GM21825 (cell line): ENCODE measurements around the gene HSD17B13.
A peak's percentile ranks its signal among the peaks of the same experiment; 100 is the strongest.
"Not testable (repeated sequence)": the region's sequence is repeated elsewhere in the genome, so short reads cannot be mapped to it uniquely, and the experiment has no call there.

ENCODE experiments used
- ATAC-seq: cut with Tn5 transposase; IDR thresholded peaks from one replicate; pipeline ENCODE4 v1.9.1; 2021; ENCODE audit warnings: mild to moderate bottlenecking, moderate library complexity; ENCODE audit not compliant: unreplicated experiment

Gene HSD17B13

GRCh38 chr4:87322754-87323153 lies at the start of gene HSD17B13:
TSS of gene HSD17B13 (minus strand) at chr4:87322882. CDS start at chr4:87322841, 41 bp downstream.
- ATAC-seq, result no peak

GRCh38 chr4:87370068-87370467 lies 47.4 kb upstream of the HSD17B13 start:
- ATAC-seq, result no peak

- ATAC-seq, result no peak
Measured at GRCh38 chr4:87366521-87367162, 44.0 kb upstream of the HSD17B13 start.

- ATAC-seq, result no peak
Measured at GRCh38 chr4:87365348-87365747, 42.7 kb upstream of the HSD17B13 start.

- no peak for ATAC-seq
Measured at GRCh38 chr4:87363552-87363951, 40.9 kb upstream of the HSD17B13 start.

DNA sequence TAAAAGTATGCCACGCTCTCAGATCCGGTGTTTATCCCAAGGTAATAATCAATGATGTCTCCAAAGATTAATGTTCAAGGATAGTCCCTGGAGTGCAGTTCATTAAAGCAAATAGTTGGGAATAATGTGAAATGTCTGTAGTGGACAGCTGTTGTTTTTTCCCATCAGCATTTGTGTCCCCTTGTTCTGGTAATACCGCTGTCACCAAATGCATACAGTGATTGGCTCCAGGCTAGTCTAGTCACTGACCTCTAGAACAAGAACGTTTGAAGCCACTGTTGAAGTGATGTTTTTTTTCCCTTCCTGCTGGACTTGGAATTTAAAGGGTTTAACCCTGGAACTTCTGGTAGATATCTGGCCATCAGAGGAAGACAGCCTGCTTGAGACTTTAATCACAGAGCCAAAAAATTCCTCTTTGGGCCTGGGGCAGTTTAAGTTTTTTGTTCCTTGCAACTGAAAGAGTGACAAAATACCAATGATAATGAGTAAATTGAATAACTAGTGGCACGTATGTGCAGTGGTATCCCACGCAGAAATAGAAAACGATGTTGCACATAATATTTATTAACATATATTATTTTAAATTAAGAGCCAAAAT lies 37.8 kb upstream of the HSD17B13 start:
- no peak for ATAC-seq

DNA sequence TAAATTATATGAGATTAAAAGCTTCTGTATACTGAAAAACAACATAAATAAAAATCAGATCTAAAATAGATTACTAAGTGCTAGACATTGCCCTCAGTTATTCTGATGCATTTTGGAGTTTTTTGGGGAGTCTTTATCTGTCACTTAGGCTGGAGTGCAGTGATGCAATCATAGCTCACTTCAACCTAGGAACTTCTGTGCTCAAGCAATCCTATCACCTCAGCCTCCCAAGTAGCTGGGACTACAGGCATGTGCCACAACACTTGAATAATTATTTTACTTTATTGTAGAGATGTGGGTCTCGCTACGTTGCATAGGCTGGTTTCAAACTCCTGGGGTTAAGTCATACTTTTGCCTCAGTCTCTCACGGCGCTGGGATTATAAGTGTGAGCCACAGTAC lies 36.6 kb upstream of the HSD17B13 start:
- ATAC-seq, result no peak

- ATAC-seq, result no peak
Measured at GRCh38 chr4:87356832-87357526, 34.3 kb upstream of the HSD17B13 start.

GRCh38 chr4:87354168-87355102 lies 31.8 kb upstream of the HSD17B13 start:
- ATAC-seq, result no peak

DNA sequence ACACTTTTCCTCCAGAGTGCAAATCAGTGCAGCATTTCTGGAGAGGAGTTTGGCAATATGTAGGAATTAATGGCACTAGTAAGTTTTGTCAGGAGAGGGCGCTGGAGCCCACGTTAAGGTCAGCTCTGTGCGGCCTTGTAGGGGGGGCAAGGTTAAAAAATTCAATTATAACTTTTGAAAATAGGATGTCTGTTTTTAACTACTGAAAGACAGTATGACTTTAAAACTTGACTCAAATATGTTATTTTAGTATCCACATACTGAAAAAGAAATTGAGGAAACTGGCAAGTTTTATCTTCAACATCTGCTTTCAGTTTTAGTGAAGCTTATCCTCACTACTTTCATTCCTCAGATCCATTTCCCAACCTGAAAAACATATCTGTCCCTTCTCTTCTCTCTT lies 30.9 kb upstream of the HSD17B13 start:
- ATAC-seq, result peak; percentile 80

DNA sequence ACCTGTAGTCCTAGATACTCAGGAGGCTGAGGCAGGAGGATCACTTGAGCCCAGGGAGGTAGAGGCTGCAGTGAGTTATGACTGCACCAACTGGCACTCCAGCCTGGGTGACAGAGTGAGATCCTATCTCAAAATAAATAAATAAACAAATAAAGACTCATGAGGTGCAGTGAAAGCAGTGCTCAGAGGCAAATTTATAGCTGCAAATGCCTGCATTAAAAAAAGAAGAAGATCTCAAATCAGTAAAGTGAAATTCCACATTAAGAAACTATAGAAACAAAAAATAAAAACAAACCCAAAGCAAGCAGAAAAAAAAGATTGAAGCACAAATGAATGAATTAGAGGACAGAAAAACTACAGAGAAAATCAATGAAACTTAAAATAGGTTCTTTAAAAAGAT lies 22.5 kb upstream of the HSD17B13 start:
- ATAC-seq, result no peak

- ATAC-seq, result no peak
Measured at GRCh38 chr4:87342872-87343271, 20.2 kb upstream of the HSD17B13 start.

- ATAC-seq, result not testable (repeated sequence)
Measured at GRCh38 chr4:87341954-87342635, 19.4 kb upstream of the HSD17B13 start.

GRCh38 chr4:87339440-87339839 lies 16.8 kb upstream of the HSD17B13 start:
- ATAC-seq, result no peak

DNA sequence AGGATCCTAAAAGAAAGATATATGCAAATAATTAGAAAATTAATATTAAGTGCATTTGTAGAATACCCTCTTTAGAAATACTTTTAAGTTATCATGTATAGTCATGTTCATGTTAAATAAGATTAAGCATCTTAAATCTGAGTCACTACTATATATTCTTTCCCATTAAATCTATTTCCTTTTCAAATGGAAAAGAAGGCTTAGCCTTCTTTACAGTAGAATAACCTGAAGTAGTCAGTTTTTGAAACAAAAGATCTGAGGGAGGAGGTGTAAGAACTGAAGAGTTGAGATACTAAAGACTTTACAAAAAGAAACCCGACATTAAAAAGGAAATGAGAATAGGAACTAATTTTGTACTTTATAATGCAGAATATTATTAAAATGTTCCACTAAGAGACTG lies 14.7 kb upstream of the HSD17B13 start:
- ATAC-seq, result no peak

DNA sequence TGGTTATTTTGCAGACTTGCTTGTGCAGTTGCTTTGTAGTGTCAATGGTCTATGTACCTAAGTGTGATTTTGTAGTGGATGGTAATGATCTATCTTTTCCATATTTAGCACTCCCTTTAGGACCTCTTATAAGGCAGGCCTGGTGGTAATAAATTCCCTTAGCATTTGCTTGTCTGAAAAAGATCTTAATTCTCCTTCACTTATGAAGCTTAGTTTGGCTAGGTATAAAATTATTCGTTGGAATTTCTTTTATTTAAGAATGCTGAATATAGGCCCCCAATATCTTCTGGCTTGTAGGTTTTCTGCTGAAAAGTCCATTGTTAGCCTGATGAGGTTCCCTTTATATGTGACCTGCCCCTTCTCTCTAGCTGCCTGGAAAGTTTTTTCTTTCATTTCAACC lies 10.6 kb upstream of the HSD17B13 start:
- ATAC-seq, result no peak

- ATAC-seq, result no peak
Measured at GRCh38 chr4:87330761-87331160, 8.1 kb upstream of the HSD17B13 start.

GRCh38 chr4:87327136-87327535 lies 4.5 kb upstream of the HSD17B13 start:
- no peak for ATAC-seq

GRCh38 chr4:87326460-87326859 lies 3.8 kb upstream of the HSD17B13 start:
- no peak for ATAC-seq

GRCh38 chr4:87321888-87322287 lies 794 bp downstream of the HSD17B13 start:
- ATAC-seq, result no peak

DNA sequence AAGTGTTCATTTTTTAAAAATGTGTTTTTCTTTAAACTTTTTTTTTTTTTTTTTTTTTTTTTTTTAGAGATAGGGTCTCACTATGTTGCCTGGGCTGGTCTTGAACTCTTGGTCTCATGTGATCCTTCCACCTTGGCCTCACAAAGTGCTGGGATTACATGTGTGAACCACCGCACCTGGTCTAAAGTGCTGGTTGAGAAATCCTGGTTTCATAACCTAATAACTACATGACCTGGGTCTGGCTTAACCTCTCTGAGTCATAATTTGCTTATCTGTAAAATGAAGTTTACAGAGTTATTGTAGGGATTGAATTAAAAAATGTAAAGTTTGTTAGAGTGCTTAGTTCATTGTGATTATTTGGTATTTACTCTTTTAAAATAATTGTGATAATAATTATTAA lies 5.2 kb downstream of the HSD17B13 start:
- ATAC-seq, result no peak
